Myocyte (in vitro differentiated cells): Measurements from ENCODE around the gene MBD3L1. TPM values are rescaled to one million over a fixed set of nuclear protein-coding genes. Genes with fewer than 3 reads are reported as not detected.

Experiments
- DNase-seq: peaks from one replicate; pipeline ENCODE4 v3.0.0-alpha.2; 2012; ENCODE audit warnings: low read depth
- polyA plus RNA-seq: library from polyadenylated mRNA; unstranded; fragments of >200 nt; gene quantifications from one replicate; pipeline ENCODE4 v1.2.1, GENCODE V29; 2012; ENCODE audit warnings: missing spikeins
- total RNA-seq: library from RNA; depleted of rRNA; stranded (reverse); fragments of >200 nt; gene quantifications from 2 replicates; pipeline ENCODE4 v1.2.3, GENCODE V29; 2014

Gene MBD3L1
- not detected in 2 replicates for total RNA-seq
- polyA plus RNA-seq: not detected

DNA sequence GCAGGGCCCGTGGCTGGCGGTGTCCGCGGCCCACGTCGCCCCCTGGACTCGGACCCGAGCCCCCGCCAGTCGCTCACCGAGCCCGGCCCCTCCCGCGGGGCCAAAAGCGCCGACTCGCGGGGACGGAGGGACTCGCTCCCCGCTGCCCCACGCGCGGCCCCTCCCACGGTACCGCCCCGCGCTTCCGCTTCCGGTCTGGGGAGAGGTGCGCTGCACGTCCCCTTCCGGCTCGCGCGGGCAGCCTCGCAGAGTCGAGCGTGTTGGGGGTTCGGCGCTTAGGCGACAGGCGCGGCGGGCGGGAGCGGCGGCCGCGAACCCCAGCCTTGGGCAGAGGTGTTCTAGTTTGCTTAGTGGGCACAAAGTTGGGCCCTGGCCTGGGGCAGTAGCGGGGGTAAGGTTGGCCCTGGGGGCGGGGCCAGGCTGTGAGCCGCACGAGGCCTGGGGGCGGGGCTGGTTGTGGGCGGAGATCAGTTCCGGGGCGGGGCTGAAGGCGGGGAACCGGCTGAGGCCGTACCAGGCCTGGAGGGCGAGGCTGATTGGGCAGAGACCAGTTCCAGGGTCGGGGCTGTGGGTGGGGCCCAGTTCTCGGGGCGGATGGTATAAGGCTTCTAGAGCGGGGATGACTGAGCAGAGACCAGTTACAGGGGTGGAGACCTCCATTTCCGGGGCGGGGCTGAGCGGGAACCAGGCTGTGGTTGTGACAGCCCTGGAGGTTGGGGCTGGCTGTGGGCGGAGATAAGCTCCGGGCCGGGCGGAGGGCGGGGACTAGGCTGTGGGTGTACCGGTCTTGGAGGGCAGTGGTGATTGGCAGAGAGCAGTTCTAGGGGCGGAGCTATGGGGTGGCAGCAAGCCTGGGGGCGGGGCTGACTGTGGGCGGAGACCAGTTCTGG lies at the start of gene MBD3L1, which contains the start of gene ZNF558:
TSS of gene MBD3L1 (plus strand) at position 246 of the 890 bp plus-strand sequence. CDS start 10,302 bp downstream, outside the sequence.
TSS of gene ZNF558 (minus strand) at position 173 of the 890 bp plus-strand sequence. CDS start 9,645 bp downstream, outside the sequence.
- DNase-seq: peak; percentile 98

DNA sequence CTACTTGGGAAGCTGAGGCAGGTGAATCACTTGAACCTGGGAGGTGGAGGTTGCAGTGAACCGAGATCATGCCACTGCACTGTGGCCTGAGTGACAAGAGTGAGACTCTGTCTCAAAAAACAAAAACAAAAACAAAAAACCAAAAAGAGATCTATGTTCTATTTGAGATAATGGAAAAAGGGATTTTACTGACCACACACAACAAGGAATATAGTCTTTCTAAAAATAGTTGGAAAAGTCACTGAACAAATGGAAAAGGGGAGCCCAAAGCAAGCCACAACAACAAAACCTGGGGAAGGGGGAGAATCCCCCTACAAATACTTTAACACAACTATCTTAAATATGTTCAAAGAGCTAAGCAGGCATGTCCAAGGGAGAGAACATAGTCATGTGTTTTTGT lies 37.4 kb upstream of the MBD3L1 start:
- DNase-seq: no peak

DNA sequence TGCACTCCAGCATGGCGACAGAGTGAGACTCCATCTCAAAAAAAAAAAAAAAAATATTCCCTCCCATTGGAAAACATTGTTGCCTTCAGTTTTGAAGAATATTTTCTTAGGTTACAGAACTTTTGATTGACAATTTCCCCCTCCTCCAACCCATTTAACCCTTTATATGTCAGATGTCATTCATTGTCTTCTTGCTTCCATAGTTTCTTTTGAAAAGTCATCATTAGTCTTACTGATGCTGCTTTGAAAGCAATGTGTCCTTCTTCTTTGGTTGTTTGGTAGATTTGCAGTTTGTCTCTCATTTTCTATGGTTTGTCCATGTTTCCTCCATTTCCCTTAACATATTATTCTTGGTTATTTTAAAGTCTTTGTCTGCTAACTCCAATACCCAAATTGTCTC lies 25.5 kb upstream of the MBD3L1 start:
- no peak for DNase-seq

DNA sequence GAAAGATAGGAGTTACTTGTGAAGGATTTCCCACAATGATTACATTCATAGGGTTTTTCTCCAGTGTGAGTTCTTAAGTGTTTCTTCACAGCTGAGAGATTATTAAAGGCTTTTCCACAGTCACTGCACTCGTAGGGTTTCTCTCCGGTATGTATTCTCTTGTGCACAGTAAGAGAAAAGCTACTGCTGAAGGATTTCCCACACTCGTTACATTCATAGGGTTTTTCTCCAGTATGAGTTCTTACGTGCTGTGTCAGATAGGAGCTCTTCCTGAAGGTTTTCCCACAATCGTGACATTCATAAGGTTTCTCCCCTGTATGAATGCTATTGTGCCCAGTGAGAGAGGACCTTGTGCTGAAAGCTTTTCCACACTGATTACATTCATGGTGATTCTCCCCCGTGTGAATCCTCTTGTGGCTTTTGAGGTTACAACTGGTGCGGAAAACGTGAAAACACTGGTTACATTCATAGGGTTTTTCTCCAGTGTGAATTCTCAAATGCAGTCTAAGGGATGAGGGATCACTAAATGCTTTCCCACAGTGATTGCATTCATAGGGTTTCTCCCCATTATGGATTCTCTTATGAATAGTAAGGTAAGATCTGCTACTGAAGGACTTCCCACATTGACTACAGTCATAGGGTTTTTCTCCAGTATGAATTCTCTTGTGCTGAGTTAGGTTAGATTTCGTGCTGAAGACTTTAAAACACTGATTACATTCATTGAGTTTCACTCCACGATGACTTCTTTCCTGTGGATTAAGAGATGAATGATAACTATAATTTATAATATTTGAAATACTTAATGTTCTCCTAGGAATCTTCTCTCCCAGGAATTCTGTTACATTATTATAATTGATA lies 20.6 kb upstream of the MBD3L1 start:
- peak; percentile 10 for DNase-seq

DNA sequence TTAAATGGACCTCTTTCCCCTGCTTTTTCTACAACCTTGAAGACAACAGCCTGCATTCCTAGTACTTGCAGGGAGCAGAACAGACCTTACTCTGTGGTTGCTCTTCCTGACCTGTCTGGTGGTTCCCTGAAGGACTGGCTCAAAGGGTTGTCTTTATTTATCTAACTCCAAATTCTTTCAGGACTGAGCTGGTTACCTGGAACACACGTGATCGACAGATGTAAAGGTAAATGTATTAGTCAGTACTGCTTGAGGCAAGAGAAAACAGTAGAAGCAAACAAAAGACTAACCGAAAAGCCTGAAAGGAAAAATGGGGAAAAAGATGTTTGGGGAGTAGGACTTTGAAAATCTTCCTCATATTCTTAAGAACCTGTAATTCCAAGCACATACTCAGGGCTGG lies 18.0 kb upstream of the MBD3L1 start:
- DNase-seq: no peak

DNA sequence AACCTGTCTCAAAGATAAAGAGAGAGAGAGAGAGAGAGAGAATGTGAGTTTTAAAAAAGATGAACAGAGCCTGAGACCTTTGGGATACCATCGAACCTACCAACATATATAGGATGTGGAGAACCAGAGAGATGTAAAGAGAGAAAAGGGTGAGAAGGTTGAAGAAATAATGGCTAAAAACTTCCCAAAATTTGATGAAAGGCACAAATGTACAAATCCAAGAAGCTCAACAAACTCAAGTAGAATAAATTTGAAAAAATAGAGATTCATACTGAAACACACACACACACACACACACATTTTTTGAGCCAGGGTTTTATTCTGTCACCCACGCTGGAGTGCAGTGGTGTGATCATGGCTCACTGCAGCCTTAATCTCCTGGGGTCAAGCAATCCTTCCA lies 16.4 kb upstream of the MBD3L1 start:
- DNase-seq: no peak

DNA sequence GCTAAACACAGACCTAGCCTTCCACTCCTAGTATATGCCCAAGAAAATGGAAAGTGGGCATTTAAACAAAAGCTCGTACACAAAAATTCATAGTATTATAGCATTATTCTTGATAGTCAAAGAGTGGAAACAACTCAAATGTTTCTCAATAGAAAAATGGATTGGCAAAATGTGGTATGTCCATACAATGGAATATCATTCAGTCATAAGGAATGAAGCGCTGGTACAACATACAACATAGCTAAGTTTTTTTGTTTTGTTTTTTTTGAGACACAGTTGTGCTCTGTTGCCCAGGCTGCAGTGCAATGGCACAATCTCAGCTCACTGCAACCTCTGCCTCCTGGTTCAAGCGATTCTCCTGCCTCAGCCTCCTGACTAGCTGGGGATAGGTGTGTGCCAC lies 11.9 kb upstream of the MBD3L1 start:
- no peak for DNase-seq

DNA sequence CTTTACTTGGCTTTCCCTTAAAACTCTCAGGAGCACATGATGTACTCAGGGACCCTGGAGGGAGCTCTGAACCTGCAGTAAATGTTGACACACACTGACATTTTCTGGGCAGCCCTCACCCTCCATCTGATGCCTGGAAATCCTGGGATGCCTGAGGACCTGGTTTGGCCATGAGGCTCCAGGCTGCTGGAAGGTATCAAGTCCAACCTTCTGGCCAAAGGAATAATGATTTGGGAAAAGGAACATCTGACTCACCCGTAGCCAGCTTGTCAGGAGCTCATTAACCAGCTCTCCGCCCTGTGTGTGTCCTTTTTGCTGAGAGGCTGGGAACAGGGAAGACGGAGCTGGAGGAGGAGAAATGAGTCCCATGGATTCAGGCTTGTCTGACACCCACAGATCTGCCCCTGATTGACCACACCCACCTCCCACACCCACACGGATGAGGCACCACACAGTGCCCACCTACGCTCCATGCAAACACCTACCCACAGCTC lies 10.4 kb upstream of the MBD3L1 start:
- no peak for DNase-seq

DNA sequence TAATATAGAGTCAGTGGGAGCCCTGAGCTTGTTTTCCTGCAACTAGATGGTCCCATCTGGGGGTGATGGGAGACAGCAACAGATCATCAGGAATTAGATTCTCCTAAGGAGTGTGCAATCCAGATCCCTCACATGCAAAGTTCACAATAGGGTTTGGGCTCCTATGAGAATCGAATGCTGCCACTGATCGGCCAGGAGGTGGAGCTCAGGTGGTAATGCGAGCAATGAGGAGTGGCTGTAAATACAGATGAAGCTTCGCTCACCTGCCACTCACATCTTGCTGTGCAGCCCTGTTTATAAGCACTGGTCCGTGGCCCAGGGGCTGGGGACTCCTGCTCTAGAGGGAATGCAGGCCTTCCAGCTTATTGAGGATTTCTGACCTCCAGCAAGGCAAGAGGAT lies 5.8 kb upstream of the MBD3L1 start:
- no peak for DNase-seq

DNA sequence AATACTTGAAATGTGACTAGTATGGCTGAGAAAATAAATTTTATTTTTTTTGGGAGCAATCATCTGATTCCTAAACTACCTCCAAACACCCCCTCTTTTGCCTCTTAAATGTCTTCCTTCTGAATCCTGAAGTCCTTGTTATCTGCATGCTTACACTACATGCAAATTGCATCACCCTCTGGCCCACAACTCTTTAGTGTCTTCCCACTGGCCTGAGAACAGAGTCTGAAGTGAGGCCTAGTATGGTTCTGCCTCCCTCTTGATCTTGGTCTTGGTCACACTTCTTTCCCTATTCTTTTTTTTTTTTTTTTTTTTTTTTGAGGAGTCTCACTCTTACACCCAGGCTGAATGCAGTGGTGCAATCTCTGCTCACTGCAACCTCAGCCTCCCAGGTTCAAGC lies 4.9 kb upstream of the MBD3L1 start:
- no peak for DNase-seq

DNA sequence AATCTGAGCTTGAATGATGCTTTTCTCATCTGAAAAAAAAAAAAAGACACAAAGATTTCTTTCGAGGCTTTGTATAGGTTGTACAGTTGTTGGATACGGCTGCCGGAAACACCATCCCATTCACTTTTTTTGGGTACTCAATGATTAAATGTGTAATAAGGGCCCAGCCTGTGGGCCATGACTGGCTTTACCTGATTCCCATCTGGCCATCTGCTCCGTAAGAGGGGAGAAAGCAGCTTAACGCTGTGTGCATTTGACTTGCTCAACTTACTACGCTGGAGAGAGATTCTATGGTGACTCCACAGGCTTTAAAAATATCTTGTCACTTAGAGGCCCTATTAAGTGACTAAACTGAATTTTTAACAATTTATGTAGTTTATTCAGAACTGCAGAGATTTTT lies 804 bp upstream of the MBD3L1 start:
- no peak for DNase-seq

DNA sequence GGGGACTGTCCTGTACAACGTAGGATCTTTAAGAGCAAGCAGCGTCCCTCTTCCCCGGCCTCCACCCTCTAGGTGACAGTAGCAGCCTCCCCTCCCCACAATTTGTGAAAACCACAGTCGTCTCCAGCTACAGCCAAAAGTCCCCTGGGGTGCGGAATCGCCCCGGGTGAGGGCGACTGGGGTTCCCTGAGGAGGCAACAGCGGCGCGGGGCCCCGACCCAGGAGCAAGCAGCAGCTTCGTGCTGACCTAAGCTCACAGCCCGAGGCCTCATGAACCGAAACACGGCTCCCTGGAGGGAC lies 395 bp upstream of the MBD3L1 start:
- DNase-seq: no peak

DNA sequence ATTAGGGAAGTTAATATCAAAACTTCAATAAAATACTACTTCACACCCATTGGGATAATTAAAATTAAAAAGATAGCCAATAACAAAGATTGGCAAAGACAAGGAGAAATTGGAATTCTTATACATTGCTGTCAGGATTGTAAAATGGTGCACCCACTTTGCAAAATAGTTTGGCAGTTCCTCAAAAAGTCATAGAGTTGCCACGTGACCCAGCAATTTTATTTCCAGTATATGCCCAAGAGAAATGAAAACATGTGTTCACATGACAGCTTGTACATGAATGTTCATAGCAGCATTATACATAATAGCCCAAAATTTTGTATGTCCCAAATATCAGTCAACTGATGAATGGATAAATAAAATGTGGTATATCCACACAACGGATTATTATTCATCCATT lies 3.3 kb downstream of the MBD3L1 start:
- no peak for DNase-seq

DNA sequence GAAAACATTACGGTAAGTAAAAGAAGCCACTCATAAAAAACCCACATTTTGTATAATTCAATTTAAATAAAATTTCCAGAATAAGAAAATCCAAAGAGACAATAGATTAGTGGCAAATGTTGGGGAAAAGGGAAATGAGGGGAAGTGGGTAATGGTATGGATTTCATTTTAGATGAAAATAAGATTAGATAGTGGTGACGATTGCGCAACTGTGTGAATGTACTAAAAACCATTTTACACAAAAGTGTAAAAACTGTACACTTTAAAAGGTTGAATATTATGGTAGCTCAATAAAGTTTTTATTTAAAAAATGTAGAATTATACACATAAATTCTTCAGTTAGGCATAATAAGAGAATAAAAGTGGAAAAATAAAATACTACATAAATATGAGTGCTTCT lies 3.7 kb downstream of the MBD3L1 start:
- DNase-seq: no peak

DNA sequence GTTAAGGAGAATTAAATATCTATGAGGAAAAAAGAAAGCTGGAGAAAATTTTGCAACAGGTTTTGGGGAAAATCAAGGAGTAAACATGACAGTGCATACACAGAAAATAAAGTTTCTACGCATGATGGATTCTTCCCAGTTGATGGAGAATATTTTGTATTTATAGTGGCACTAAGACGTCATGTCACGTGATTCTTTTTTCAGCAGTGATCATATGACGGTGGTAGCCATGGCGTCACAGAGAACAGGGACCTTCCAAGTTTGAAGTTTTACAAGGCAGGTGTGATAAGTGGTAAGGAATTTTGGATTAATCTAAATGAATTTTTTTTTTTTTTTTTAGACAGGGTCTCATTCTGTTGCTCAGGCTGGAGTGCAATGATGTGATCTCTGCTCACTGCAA lies 8.5 kb downstream of the MBD3L1 start:
- DNase-seq: no peak

DNA sequence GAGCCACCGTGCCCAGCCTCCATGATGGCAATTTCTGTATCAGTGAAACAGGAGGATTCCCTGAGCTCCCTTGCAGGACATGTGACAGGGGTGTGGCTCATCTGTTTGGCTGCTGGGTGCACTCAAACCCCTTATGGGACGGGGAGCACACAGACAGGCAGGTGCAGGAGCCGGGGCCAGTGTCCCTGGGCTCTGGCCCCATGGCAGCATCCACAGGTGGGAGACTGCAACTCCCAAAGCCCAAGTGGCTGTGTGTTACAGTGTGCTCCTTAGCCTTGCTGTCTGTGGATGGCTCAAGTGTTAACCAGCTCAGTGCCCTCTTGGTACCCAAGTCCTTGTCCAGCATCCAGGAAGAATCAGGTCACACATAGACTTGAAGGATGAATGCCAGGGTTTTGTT lies 14.6 kb downstream of the MBD3L1 start:
- DNase-seq: no peak

DNA sequence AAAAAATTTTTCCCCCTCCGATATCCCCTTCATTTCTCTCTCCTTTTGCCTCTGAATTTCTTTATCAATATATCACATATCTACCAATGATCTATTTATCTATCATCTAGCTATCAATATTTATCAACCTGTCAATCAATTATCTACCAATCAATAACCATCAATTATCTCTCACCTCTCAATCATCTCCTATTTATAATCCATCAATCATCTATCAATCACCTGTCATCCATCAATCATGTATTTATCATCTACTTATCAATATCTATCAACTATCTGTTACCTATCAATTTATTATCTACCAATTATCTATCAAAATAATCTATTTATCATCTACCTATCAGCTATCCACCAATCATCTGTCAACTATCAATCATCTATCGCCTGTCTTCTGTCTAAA lies 17.1 kb downstream of the MBD3L1 start:
- no peak for DNase-seq

DNA sequence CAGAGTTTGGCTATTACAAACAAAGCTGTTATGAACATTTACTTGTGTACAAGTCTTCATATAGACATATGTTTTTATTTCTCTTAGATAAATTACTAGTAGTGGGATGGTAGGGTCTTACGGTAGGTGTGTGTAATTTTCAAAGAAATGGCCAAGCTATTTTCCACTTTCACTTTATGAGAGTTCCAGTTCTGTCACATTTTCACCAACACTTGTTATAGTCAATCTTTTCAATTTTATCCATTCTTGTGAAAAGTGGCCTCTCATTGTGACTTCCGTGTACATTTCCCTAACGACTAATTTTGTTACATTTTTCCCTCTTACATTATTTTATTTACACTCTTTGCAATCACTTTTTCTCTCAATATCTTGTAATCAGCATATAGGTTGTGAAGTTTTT lies 18.3 kb downstream of the MBD3L1 start:
- DNase-seq: no peak

DNA sequence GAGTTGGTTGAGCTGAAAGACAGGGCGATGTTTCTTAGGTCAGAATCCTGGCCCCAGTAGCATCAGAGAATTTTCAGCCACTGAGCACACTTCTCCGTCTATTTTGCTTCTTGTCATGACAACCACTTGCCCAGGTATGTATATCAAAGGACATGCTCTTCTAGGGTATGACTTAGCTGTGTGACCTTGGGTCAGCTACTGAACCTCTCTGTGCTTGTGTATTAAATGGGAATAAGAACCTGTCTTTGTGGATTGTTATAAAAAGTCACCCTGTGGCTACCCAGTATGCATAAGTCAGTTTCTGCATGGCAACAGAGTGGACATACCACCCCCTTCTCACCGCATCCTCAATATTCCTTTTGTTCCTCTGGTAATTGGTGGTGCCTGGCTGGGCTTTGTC lies 26.1 kb downstream of the MBD3L1 start:
- DNase-seq: no peak

DNA sequence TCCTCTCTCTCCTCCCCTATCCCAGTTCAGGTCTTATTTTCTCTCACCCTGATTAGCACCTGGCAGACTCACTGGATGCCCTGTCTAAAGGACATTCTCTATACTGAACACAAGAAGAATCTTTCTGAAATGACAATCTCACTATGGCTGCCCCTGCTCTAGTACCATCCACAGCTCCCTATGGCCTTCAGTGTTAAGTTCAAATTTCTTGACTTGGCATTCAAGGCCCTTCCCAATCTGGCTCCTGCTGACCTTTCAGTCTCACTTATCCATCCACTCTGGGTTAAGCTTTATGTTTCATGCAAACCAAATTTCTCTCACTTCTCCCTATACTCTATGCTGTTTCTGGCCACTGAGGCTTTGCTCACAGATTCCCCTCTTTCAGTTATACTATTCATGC lies 34.2 kb downstream of the MBD3L1 start:
- DNase-seq: no peak

DNA sequence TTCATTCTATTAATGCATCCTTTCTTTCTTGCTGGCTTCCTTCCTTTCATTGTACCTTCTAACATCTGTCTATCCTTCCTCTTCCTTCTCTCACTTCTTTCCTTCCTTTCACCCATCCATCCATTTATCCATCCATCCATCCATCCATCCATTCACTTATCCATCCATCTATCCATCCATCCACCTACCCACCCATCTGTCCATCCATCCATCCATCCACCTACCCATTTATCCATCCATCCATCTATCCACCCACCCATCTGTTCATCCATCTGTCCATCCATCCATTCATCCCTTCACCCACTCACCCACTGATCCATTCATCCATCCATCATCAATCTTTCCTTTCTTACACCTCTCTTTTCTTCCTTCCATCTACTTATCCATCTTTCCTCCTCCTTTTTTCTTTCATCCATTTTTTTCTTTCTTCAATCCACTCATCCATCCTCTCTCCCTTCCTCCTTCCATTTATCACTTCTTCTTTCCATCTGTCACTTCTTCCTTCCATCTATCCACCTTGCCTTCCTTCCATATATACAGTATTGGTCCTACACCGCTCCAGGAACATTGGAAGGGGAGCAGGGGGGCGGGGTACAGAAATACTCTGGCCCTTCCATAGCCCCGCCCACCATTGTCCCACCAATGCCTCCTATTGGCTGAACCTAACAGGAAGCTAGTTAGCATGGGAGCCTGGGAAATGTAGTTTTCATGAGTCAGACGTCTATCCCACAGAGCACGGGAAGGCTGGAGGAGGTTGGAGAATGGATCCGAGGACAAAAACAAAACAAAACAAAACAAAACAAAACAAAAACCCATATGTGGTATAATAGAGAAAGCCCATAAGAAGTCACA lies 45.9 kb downstream of the MBD3L1 start:
- no peak for DNase-seq
